ENCODE measurements around the gene ORAI3. TPM values are rescaled to one million over a fixed set of nuclear protein-coding genes. Genes with fewer than 3 reads are reported as not detected.

Gene ORAI3
- total RNA-seq, 1 donor from 2014 or later, result 39.0 TPM

- peak overlapping the region; percentile 98 to 99 for H3K27ac ChIP-seq
- no peak for DNase-seq (ENCODE audit: low spot score in 2 of 2)
- no peaks in the 10 kb centered on the region for H3K27me3 ChIP-seq
- peaks cover 3 to 20% of the 10 kb centered on the region in 2 donors for H3K4me1 ChIP-seq
- H3K4me3 ChIP-seq, result peak overlapping the region; percentile 94 to 95
- H3K9me3 ChIP-seq, result no peaks in the 10 kb centered on the region
- peaks cover 34 to 42% of the 10 kb centered on the region in 2 donors for H3K36me3 ChIP-seq
- no peak for TF ChIP-seq CTCF (IDR thresholded peaks at IDR 0.05)
- intact Hi-C loops (cut with DNase I), result loop anchor here (5.0 kb wide), 1 partner anchor 39 kb away; no protein-coding TSS in a partner anchor
Measured at GRCh38 chr16:30958175-30959079, 9.6 kb downstream of the ORAI3 start.

- no peaks in the 10 kb centered on the region for H3K9me3 ChIP-seq
- H3K4me3 ChIP-seq, result no peak overlapping the region
- TF ChIP-seq CTCF (IDR thresholded peaks at IDR 0.05), result no peak
- no peak overlapping the region for H3K27ac ChIP-seq
- H3K36me3 ChIP-seq, result peaks cover 64 to 71% of the 10 kb centered on the region in 2 donors
- H3K4me1 ChIP-seq, result peaks cover 0 to 19% of the 10 kb centered on the region in 2 donors
- no peak for DNase-seq (ENCODE audit: low spot score in 2 of 2)
- H3K27me3 ChIP-seq, result no peaks in the 10 kb centered on the region
- intact Hi-C loops (cut with DNase I), result no loop called here
Measured at GRCh38 chr16:30961384-30961783, 12.5 kb downstream of the ORAI3 start.

- no peak for DNase-seq (ENCODE audit: low spot score in 2 of 2)
- H3K4me3 ChIP-seq, result no peak overlapping the region
- no peaks in the 10 kb centered on the region for H3K9me3 ChIP-seq
- TF ChIP-seq CTCF (IDR thresholded peaks at IDR 0.05), result no peak
- H3K4me1 ChIP-seq, result peaks cover 0 to 9% of the 10 kb centered on the region in 2 donors
- no peak overlapping the region for H3K27ac ChIP-seq
- H3K27me3 ChIP-seq, result no peaks in the 10 kb centered on the region
- intact Hi-C loops (cut with DNase I), result no loop called here
- peaks cover 88 to 96% of the 10 kb centered on the region in 2 donors for H3K36me3 ChIP-seq
Measured at GRCh38 chr16:30963925-30964511, 15.2 kb downstream of the ORAI3 start.

- intact Hi-C loops (cut with DNase I), result no loop called here
- Histone ChIP-seq H3K36me3 (peaks cover 94 to 96% of the 10 kb centered on the region in 2 donors), H3K9me3 (no peaks in the 10 kb centered on the region), H3K4me3 (no peak overlapping the region), H3K27ac (no peak overlapping the region), H3K4me1 (peaks cover 0 to 3% of the 10 kb centered on the region in 2 donors), H3K27me3 (no peaks in the 10 kb centered on the region)
- no peak for DNase-seq (ENCODE audit: low spot score in 2 of 2)
- TF ChIP-seq CTCF (IDR thresholded peaks at IDR 0.05), result no peak
Measured at GRCh38 chr16:30964574-30965226, 15.8 kb downstream of the ORAI3 start.

GRCh38 chr16:30965436-30965835, 16.6 kb downstream of the ORAI3 start:
- Histone ChIP-seq H3K9me3 (no peaks in the 10 kb centered on the region), H3K36me3 (peaks cover 96% of the 10 kb centered on the region in 2 donors), H3K4me1 (no peaks in the 10 kb centered on the region), H3K27ac (no peak overlapping the region), H3K4me3 (no peak overlapping the region), H3K27me3 (no peaks in the 10 kb centered on the region)
- intact Hi-C loops (cut with DNase I), result no loop called here
- DNase-seq (ENCODE audit: low spot score in 2 of 2), result no peak
- no peak for TF ChIP-seq CTCF (IDR thresholded peaks at IDR 0.05)

Data from ascending aorta (tissue), 2 donors.